Activated T-helper 9 cell treated with anti-CD3 and anti-CD28 coated beads, Interleukin-2, amount 50 U/mL, for 16 hours (primary cell): ENCODE data around the gene YARS1.

Source experiments
- DNase-seq: peaks from one replicate; pipeline ENCODE4 v3.0.0-alpha.2; 2020; ENCODE audit warnings: low read depth

The YARS1 gene

DNA sequence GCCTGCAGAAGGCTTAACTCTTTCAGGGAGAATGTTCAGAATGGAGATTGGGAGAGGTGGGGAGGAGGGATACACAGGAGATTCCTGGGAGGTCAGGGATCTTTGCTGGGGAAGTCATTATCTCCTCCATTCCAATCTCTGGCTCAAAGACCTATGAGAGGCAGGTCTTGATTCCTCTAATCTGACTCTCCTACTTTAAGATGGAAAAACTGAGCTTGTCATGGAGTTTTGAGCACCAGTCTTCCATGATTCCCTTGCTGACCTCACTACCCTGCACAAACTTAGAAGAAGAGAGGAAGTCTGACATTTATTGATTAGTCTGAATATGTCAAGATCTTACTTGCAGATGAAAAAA is 73.1 kb downstream of the YARS1 start:
- no peak for DNase-seq

DNA sequence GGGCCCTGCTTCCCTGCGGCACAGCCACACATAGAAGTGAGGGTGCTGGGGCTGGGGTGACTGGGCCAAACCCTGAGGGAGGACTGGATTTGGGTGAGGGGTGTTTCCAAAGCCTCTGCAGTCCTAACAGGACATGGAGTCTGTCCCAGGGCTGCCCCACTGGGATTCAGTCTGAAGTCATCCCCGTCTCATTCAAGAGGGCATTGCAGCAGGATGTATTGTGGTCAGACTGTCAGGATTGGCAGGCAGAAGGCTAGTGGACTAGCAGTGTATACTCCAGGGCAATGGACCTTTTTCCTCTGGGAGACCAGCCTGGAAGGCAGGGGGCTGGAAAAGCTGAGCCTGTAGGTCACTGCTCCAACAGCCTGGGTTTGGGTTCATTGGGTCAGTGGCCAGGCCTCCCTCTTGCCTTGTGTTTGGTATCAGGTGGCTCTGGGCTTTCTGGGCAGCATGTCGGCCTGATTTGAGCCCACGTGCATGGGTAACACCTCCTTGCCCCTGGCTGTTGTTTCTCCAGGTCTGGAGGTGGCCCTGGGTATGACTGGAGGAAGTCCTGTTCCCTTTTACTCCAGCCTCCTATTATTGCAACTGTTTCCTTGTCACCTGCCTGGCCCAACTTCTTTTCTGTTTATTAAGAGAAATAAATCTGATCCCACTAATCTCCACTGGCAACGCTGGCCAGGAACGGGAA is 73.6 kb downstream of the YARS1 start:
- DNase-seq: no peak

DNA sequence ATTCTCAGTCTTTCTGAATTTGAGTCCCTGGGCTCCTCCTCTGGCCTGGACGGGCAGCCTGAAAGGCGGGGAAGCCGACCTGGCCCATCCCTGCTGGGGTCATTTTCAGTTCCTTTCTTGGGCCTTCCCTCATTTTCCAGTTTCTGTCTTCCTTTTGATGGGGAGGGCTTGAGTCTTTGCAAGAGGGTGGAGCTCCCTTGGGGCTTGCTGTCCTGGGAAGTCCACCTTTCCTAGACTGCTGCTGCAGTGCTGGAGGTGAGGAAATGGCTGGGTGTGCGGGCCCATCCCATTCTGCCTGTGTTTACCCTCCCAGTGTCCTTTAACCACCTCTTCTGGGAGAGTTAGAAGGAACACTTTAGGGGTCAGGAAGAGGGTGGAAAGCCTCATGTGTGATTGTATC is 74.2 kb downstream of the YARS1 start:
- DNase-seq: no peak

DNA sequence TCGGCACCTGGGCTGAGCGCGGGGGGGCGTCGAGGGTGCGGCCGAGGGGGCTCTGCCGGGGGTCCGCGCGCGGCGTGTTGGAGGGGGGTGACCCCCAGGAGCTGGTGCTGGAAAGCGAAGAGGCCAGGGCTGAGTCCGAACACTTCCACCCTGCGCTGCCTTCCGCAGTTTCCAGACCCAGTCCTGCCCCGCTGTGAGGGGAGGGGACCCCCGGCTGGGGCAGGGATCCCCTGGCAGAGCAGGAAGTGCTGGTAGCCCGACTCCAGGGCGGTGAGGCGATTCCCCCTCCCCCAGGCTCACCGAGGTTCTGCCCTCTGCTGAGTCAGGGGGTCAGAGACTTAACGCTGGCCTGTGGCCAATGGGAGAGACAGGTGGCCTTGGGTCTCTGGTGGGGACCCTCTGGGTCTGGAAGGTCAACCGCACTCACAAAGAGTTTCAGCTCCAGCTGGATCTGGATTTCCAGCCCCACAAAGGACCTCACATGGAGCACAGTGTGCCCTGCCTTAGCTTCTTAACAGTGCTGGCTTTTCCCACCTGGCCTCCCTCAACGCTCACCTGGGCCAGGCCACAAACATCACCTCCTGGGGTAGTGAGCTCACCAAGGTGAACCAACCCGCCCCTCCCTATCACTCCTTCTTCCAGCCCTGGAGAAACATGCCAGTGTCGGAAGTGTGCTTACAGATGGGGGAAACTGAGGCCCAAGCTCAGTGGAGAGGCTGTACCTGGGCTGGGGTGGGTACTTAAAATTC is 74.8 kb downstream of the YARS1 start:
- no peak for DNase-seq

DNA sequence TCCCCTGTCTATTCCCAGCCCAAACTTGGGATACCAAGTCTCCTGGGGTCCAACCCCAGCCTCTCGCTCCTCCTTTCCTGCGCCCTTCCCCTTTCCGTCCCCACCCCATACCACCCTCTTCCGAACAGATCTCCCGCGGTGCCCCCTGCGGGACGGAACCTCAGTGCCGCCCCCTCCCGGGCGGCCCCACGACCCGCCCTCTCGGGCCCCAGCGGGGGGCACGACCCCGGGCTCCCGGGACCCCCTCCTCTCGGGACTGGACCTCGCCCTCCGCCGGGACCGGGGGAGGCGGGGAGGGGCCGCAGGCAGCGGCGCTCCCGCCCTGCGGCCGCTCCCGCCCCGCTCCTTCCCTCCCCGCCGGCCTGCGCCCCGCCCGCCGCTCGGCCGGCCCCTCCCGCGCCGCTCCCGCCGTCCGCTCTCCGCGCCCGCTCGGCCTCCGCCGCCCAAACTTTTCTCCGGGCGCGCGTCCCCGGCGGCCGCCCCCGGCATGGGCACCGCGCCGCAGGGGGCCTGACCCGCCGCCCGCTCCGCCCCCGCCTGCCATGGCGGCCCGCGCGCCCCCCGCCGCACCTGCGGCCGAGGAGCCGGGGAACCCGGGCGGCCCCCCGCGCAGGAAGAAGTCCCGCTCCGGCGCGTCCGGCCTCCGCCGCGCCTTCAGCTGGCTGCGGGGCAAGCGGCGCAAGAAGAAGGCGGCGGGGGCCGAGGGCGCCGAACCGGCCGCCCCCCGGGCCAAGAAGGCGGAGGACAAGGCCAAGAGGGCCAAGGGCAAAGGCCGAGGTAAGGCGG is 75.6 kb downstream of the YARS1 start:
- DNase-seq: no peak

DNA sequence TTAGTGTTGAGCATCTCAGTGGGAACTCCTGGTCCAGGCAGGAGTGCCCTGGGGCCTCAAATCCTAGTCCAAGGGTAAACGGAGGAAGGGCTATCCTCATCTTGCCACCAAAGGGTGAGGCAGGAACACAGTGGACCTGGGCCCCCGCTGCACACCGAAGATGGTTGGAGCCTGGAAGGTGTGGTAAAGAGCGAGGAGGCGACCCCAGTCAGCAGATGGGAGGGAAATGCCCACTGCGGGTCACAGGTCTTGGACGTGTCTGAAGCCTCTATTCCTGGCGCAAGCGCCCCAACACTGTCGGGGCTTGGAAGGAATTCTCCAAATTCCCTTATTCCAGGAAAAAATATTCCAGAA is 76.1 kb downstream of the YARS1 start:
- no peak for DNase-seq

DNA sequence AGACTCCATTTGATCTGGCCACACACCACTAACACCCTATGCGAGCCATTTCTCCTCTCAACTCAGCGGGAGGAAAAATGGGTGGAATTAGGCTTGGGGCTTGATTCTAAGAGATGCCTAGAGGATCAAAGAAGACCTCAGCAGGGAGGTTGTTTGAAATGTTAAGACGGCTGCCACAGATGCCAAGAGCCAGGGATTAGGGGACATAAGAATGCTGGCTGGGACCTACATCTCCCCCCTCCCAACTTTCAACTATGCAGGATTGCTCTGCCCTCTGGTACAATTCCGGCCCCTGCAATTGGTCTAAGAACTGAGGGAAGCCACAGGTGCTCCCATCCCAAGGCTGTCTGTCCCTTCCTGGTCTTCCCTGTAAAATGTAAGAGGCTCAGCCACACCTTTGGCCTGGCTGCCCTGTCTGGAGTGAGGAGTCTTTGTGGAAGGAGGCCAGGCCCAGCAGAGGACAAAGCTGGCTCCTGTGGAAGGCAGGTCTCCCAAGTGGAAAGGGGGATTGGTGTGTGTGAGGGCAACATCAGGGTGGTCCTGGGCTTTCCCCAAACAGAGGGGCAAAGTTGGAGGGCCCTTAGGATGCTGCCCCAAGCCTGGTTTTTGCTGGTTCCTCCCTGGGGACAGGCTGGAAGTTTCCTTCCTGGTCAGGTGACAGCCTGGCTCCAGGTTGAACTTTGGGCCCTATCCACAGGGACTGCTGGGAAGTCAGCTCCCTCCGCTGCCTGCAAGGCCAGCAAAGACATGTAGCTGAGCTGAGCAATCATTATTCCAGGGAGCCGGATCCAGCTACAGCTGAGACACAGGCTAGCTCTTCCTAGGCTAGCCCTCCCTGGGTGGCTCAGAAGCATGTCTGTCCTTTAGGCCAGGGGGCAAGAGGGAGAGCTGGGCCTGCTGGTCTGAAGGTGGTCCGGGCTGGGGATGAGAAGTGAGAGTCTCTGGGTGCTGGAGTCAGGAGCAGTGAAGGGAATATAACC is 80.1 kb downstream of the YARS1 start:
- no peak for DNase-seq

DNA sequence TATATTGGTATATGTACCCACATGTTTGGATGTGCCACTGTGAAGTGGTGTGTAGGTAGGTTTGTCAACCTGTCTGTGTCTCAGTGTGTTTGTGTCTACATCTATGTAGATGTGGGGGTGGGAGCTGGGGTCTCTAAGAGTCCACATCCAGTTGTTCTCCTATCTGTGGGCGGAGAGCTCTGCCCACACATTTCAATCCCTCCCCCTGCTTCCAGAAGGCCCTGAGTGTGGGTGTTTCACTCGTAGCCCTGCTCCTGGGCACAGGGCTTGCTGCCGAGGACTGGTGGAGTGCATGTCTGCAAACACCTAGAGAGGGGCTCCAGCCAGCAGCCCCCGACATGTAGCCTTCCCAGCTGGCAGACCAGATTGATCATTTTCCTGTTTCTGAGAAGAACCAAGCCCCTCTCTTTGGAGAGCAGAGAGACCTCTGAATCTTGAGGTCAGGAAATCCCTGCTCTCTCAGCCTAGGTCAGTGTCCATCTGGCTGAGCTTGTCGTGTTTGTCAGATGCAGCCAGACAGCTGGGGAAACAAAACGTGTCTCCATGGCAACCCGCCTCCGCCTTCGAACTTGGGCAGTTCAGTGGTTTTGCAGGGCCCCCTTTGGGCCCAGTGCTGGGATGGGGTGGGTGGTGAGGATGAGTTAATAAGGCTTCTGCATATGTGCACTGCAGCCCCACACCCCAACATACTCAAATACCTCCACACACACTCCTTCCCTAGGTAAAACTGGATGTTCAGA is 83.4 kb downstream of the YARS1 start:
- DNase-seq: no peak

DNA sequence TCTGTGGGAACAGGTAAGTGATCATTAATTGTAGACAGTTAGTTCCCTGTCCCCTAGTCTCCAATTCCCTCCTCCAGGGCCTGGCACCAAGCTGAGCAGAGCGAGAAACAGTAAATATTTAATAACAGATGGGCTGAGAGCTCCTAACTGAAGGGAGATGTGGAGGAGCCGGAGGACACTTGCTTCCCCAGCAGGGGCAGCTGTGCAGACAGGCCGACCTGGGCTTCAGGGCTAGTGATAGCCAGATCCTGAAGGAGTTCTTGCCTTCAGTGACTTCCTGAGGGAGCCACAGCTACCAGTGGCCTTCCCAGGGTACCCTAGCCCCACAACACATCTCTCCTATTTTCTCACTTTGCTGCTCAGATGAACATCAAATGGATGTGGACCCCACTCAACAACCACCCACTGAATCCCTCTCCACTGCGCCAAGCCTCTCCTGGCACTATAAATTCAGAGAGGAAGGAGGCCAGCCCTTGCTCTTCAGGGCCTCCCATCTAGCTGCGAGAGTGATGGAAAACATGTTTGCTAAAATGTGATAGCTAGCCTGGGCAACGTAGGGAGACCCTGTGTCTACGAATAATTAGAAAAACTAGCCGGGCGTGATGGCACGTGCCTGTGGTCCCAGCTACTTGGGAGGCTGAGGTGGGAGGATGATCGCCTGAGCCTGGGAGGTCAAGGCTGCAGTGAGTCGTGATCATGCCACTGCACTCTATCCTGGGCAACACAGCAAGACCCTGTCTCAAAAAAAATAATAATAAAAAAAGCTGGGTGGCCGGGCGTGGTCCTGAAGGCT is 87.7 kb downstream of the YARS1 start:
- DNase-seq: no peak

DNA sequence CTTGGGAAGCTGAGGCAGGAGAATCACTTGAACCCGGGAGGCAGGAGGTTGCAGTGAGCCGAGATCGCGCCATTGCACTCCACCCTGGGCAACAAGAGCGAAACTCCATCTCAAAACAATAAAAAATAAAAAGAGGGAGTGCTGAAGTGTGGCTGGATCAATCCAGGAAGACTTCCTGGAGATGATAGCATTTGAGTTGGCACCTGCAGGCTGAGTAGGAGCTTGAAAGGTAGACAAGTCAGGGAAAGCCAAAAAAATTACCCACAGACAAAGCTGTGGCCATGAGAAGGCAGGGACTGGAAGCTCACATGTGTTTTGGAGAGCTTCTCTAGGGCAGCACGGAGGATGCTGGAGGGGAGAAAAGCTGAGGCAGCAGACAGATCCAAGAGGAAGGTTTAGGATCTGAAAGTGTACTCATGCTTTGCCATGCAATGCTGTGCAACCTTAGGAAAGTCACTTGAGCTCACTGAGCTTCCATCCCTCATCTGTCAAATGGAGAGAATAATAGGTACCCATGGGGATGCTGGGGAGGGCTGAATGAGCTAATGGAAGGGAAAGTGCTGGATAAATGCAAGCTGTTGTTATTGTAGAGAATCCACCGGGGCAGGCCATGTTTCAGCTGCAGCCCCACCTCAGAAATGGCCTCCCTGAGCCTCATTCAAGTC is 88.6 kb downstream of the YARS1 start:
- no peak for DNase-seq

DNA sequence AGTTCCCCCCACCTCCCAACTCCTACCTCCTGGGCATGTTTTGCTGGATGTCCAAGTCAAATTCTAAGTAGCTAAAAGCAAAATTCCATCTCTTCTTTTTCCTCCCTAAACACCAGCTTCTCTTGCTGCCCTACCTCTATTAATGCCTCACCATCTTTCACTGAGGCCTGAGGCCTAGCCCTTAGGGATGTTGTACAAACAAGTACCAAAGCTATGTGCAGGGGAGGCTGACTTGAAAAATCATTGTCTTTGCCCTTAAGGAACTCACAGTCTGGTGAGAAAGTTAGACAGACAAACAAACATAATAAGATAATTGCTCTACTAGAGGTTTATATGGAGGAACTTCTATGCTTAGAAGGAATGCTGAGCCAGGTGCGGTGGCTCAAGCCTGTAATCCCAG is 89.3 kb downstream of the YARS1 start:
- DNase-seq: no peak

DNA sequence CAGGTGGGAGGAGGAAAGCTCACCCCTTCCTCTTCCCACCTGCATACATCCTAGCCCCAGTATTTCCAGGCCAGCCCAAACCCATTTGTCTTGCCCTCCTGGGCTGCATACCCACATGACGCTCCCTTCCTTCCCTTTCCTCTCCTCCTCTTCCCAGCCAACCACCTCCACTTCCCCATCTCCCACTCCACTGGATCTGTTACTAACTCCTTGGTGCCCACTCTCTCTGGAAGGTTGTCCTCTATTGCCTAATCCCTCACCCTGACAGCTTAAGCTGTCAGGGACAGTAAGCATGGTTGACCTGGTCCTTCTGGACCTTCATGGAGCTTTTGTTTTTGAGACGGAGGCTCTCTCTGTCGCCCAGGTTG is 91.6 kb downstream of the YARS1 start:
- no peak for DNase-seq
